Heart left ventricle (tissue), 16 donors: ENCODE results near the gene VSIG10. TPM values are rescaled to one million over a fixed set of nuclear protein-coding genes. Genes with fewer than 3 reads are reported as not detected.

ENCODE experiments used
- ATAC-seq, 4 donors: fragments of 200-7000 bp; cut with Tn5 transposase; one replicate each; pipeline ENCODE4 v1.9.1; 2020 to 2022; ENCODE audit warnings: moderate library complexity in 4 of 4, mild to moderate bottlenecking in 3 of 4, moderate number of reproducible peaks in 1 of 4
- DNase-seq, 5 donors: peaks; one replicate each; pipeline ENCODE4 v3.0.0-alpha.2; 2020
- H3K27ac ChIP-seq, 12 donors: fragments of 200-600 bp; sonication (generic) in 4 of 12; one replicate each; pipeline versions ENCODE4 v1.5.0 to v1.8.0; 2016 to 2022; ENCODE audit warnings: mild to moderate bottlenecking in 2 of 12
- H3K27me3 ChIP-seq, 9 donors: fragments of 200-600 bp; sonication (generic) in 2 of 9; one replicate each; pipeline versions ENCODE4 v1.5.1 to v1.8.0; 2016 to 2022; ENCODE audit warnings: mild to moderate bottlenecking in 3 of 9
- H3K36me3 ChIP-seq, 9 donors: fragments of 200-600 bp; sonication (generic) in 2 of 9; one replicate each; pipeline versions ENCODE4 v1.5.0 to v1.8.0; 2018 to 2022; ENCODE audit warnings: mild to moderate bottlenecking in 2 of 9
- H3K4me1 ChIP-seq, 12 donors: fragments of 200-600 bp; sonication (generic) in 4 of 12; one replicate each; pipeline versions ENCODE4 v1.5.0 to v1.8.0; 2016 to 2022; ENCODE audit warnings: mild to moderate bottlenecking in 3 of 12
- H3K4me3 ChIP-seq, 12 donors: fragments of 200-600 bp; sonication (generic) in 4 of 12; one replicate each; pipeline versions ENCODE4 v1.5.0 to v1.8.0; 2017 to 2022; ENCODE audit warnings: mild to moderate bottlenecking in 9 of 12, moderate library complexity in 4 of 12
- H3K9me3 ChIP-seq, 12 donors: fragments of 200-600 bp; sonication (generic) in 4 of 12; one replicate each; pipeline versions ENCODE4 v1.5.0 to v1.8.0; 2016 to 2022; ENCODE audit warnings: mild to moderate bottlenecking in 1 of 12
- POLR2A ChIP-seq, 2 donors: fragments of 450-650 bp; IDR thresholded peaks; one replicate each; pipeline ENCODE4 v1.6.1; 2017; ENCODE audit warnings: antibody characterized with exemption in 2 of 2, mild to moderate bottlenecking in 2 of 2, moderate library complexity in 2 of 2
- WGBS, 4 donors: extraction: QIAGEN DNeasy Blood & Tissue Kit in 2 of 4; methylation state at CpG; one replicate each; pipeline versions ENCODE4 v1.1.5 to v1.1.7; 2013 to 2018; 5-methylcytosine and 5-hydroxymethylcytosine counted together
- intact Hi-C, 10 donors: fragments of 100-400 bp; cut with DNase I; formaldehyde crosslinking; loops; one replicate each; pipeline versions ENCODE4 v1.11.1 to v1.14.2; 2022
- polyA plus RNA-seq, 2 donors: library from polyadenylated mRNA; stranded (reverse); fragments of 200-250 nt; gene quantifications; one replicate each; pipeline ENCODE4 v1.2.3, GENCODE V29; 2013
- total RNA-seq, 9 donors: library from RNA; depleted of rRNA in 2 of 9; stranded (reverse); fragments of >200 nt in 2 of 9; fragmentation: NEBNext Ultra II Directional in 3 of 9; extraction: Animal tissue kit (Norgen Biotek cat#: 25700) in 3 of 9; gene quantifications; one replicate each; pipeline versions ENCODE4 v1.1.0 to v1.2.4, GENCODE V29; 2016 to 2023
- TF ChIP-seq, protein P1 (sequence below), 12 donors: fragments of 200-600 bp; sonication (generic) in 4 of 12; IDR thresholded peaks; one replicate each; pipeline versions ENCODE4 v1.5.0 to v1.8.0; 2018 to 2022; ENCODE audit warnings: antibody characterized with exemption in 12 of 12, mild to moderate bottlenecking in 5 of 12
- donor health status: ischemic (EF 13 %, LVEDD 7.1; RV severe dilation, severe dysfunction).
- donor health status: healthy with polysubstance abuse.
- donor health status: DM: no; HTN: yes; CAD: no.
- donor health status: DM: no; HTN: no; CAD: no.
- donor health status: ischemic (EF 25% LVEDD 6.9; RV normal size, moderate dysfunction).
- donor health status: ischemic (EF 25% LVEDD 5.7; RV mildly dilated, moderate dysfunction).
- donor health status: healthy.
- donor health status: DM: yes; HTN: yes; CAD: no.
- donor health status: ischemic (EF 35%, LVEDD 5.7; RV mildly dilated, moderate dysfunction).
- donor health status: nonischemic (EF 11% LVEDD 7.7; RV severe dilation, severe dysfunction).
- donor health status: DM: yes; HTN: yes; CAD: no.
- donor health status: PGD.
- donor health status: ischemic (EF 29% LVEDD 5.4; RV normal size, mild dysfunction).
- donor health status: nonischemic (EF 23%, LVEDD 6.1; RV moderate dilation, normal function).

Gene VSIG10
- total and polyA plus RNA-seq, 11 donors: 6.3 to 17.7 (median 10.7) TPM

DNA sequence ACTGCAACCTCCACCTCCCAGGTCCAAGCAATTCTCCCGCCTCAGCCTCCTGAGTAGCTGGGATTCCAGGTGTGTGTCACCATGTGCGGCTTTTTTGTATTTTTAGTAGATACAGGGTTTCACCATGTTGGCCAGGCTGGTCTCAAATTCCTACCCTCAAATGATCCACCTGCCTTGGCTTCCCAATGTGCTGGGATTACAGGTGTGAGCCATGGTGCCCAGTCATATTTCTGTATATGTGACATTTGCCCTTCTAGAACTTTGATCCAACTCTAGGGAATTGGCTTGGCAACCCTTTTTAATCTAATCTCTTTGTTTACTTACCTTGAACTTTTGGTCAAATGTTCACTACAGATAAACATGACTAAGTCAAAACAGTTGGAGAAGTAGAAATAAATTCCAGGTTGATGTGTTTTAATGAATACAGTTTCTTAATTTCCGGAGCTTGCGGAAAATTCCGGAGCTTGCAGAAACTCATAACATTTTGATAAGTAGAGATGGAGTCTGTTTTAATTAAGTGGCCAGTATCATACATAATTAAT, 20.6 kb upstream of the VSIG10 start:
- H3K4me1 ChIP-seq: peaks cover 0 to 18% (median 6%) of the 10 kb centered on the region in 12 donors
- no peak for TF ChIP-seq POLR2A (IDR thresholded peaks at IDR 0.05)
- TF ChIP-seq, protein P1, sequence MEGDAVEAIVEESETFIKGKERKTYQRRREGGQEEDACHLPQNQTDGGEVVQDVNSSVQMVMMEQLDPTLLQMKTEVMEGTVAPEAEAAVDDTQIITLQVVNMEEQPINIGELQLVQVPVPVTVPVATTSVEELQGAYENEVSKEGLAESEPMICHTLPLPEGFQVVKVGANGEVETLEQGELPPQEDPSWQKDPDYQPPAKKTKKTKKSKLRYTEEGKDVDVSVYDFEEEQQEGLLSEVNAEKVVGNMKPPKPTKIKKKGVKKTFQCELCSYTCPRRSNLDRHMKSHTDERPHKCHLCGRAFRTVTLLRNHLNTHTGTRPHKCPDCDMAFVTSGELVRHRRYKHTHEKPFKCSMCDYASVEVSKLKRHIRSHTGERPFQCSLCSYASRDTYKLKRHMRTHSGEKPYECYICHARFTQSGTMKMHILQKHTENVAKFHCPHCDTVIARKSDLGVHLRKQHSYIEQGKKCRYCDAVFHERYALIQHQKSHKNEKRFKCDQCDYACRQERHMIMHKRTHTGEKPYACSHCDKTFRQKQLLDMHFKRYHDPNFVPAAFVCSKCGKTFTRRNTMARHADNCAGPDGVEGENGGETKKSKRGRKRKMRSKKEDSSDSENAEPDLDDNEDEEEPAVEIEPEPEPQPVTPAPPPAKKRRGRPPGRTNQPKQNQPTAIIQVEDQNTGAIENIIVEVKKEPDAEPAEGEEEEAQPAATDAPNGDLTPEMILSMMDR (IDR thresholded peaks at IDR 0.05): no peak
- H3K27me3 ChIP-seq: no peaks in the 10 kb centered on the region
- peaks cover 0 to 4% (median 0%) of the 10 kb centered on the region in 9 donors for H3K36me3 ChIP-seq
- intact Hi-C loops: loop anchor here in 5 of 10 donors (5.0 kb wide), 2 partner anchors 58 to 253 kb away; partner anchors contain the start of gene SUDS3 (in 4 of the 5)
- no peak overlapping the region for H3K4me3 ChIP-seq
- 95 to 98% (median 96%) methylated on average over 5 of the region's 5 CpGs for WGBS, 4 donors
- ATAC-seq: no peak
- H3K27ac ChIP-seq: no peak overlapping the region
- no peaks in the 10 kb centered on the region for H3K9me3 ChIP-seq
- no peak for DNase-seq

DNA sequence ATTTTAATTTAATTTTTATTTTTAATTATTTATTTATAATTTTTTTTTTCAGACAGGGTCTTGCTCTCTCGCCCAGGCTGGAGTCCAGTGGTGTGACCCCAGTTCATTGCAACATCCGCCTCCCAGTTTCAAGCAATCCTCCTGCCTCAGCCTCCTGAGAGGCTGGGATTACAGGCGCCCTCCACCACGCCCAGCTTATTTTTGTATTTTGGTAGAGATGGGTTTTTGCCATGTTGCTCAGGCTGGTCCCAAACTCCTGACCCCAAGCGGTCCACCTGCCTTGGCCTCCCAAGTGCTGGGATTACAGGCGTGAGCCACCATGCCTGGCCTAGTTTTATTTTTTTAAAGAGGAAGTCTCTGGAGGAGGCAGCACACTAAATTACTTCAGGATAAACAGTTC, 18.5 kb upstream of the VSIG10 start:
- ATAC-seq (no peak), DNase-seq (no peak)
- Histone ChIP-seq H3K9me3 (no peaks in the 10 kb centered on the region), H3K27ac (no peak overlapping the region), H3K36me3 (peaks cover 0 to 4% (median 0%) of the 10 kb centered on the region in 9 donors), H3K27me3 (no peaks in the 10 kb centered on the region), H3K4me1 (peaks cover 0 to 18% (median 6%) of the 10 kb centered on the region in 12 donors), H3K4me3 (no peak overlapping the region)
- intact Hi-C loops: loop anchor here in 5 of 10 donors (5.0 kb wide), 2 partner anchors 60 to 255 kb away; partner anchors contain the start of gene SUDS3 (in 4 of the 5)
- TF ChIP-seq, protein P1 (IDR thresholded peaks at IDR 0.05): no peak
- TF ChIP-seq POLR2A (IDR thresholded peaks at IDR 0.05): no peak
- WGBS, 4 donors: 89 to 98% (median 98%) methylated on average over 6 of the region's 6 CpGs

DNA sequence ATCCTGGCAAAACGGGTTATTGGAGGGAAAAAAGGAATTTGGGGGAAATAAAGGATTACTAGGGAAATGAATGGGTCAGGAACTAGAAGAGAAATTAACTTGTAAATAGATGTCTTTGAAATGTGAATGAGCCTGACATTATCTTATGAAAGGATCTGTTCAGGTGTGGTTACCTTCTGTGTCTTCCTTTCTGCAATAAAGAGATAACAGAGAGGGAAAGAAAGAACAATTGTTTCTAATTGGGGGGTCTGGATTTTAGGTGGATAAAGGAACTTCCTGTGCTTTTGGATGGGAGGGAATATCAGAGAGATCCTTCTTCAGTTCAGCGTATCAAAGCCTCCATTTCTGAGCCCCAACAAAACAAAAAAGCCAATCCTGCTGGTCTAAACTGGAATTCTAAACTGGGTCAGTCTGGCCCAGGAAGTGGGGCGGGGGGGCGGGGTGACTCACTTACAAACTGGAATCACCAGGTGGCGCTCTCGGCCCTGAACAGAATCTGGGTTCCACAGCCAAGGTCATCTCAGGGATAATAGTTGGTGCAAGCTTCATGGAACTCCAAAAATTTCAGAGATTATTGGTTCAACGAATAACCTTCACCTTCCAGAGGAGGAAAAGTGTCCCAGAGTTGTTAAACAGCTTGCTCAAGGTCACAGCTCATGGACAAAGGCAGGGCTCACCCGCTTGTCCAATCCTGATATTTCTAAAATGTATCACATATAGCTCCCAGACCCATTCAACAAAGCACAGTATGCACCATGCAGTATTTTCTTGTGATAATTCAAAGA, 17.0 kb upstream of the VSIG10 start:
- Histone ChIP-seq H3K4me3 (no peak overlapping the region), H3K27me3 (no peaks in the 10 kb centered on the region), H3K27ac (peak overlapping the region in 10 of 12 donors; percentile 35 to 78 (median 62)), H3K4me1 (peaks cover 0 to 11% (median 6%) of the 10 kb centered on the region in 12 donors), H3K36me3 (peaks cover 0 to 8% (median 0%) of the 10 kb centered on the region in 9 donors), H3K9me3 (no peaks in the 10 kb centered on the region)
- 22 to 26% (median 24%) methylated on average over 6 to 8 of the region's 8 CpGs for WGBS, 4 donors
- TF ChIP-seq, protein P1 (IDR thresholded peaks at IDR 0.05): peak; percentile 62 to 89 (median 79)
- no peak for TF ChIP-seq POLR2A (IDR thresholded peaks at IDR 0.05)
- intact Hi-C loops: loop anchor here in 7 of 10 donors (1.0 to 5.0 kb wide), 4 partner anchors 62 to 257 kb away; partner anchors contain the start of gene SUDS3 (in 7 of the 7)
- DNase-seq: peak; percentile 69 to 79 (median 72)
- peak; percentile 78 to 93 (median 86) for ATAC-seq

DNA sequence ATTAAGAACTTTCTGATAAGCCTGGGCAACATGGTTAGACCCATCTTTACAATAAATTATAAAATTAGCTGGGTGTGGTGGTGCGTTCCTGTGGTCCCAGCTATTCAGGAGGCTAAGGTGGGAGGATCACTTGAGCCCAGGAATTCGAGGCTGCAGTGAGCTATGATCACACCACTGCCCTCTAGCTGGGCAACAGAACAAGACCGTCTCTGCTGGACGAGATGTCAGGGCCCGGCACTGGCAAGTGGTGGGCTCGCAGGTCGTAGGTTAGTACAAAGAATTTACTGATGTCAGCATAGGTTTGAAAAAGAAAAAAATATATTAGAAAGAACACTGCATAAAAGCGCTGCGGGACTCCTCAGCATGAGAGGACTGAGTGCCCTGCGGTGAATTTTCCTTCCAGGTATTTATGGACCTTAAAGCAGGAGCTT, 15.7 kb upstream of the VSIG10 start:
- WGBS, 4 donors: 83 to 86% (median 85%) methylated on average over 10 of the region's 10 CpGs
- no peaks in the 10 kb centered on the region for H3K27me3 ChIP-seq
- intact Hi-C loops: no loop called here
- no peak overlapping the region for H3K27ac ChIP-seq
- H3K4me3 ChIP-seq: no peak overlapping the region
- no peak for TF ChIP-seq POLR2A (IDR thresholded peaks at IDR 0.05)
- TF ChIP-seq, protein P1 (IDR thresholded peaks at IDR 0.05): no peak
- no peaks in the 10 kb centered on the region for H3K9me3 ChIP-seq
- ATAC-seq (no peak), DNase-seq (no peak)
- peaks cover 0 to 4% (median 0%) of the 10 kb centered on the region in 9 donors for H3K36me3 ChIP-seq
- H3K4me1 ChIP-seq: peaks cover 0 to 11% (median 6%) of the 10 kb centered on the region in 12 donors
